ENCODE measurements around the gene CASK. TPM values are rescaled to one million over a fixed set of nuclear protein-coding genes. Genes with fewer than 3 reads are reported as not detected.

CASK gene
- total and polyA plus RNA-seq, 9 of the 15 experiments (the other 6 are each of a cell fraction or from before 2014, with no cell fraction given) = 1.3 to 7.4 (median 5.2) TPM

DNA sequence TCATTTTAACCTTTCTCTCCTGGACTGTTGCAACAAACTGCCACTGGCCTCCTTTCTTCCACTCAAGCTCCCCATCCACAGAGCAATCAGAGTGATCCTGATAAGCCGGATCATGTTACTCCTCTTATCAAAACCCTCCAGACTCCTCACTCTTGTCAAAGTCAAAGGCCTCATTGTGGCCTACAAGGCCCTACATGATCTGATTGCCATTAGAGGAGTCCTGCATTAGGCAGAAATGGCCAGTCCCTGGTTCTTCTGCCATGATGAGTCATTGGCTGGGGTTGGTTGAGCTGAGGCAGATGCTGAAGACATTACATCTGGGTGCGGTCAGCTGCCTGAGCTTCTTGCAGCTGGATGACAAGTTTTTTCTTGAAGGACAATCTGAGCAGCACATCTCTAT lies 32.7 kb upstream of the CASK start (continued):
- TF ChIP-seq ZBTB11 (CRISPR knock-in tag; IDR thresholded peaks at IDR 0.05) (peak in 1 of 3 experiments; percentile 46; a peak in 1 of 6 replicates), EZH2 (IDR thresholded peaks at IDR 0.05; ENCODE audit: borderline replicate concordance, low read depth, low read length) (no peak), TAF15 (IDR thresholded peaks at IDR 0.05; ENCODE audit: low read depth, low read length) (no peak), ERF (CRISPR knock-in tag; IDR thresholded peaks at IDR 0.05) (no peak), C11orf30 (IDR thresholded peaks at IDR 0.05; ENCODE audit: low read depth) (peak; percentile 51), NFE2 (IDR thresholded peaks at IDR 0.05; ENCODE audit: low read depth) (peak; percentile 76), CUX1 (CRISPR knock-in tag; IDR thresholded peaks at IDR 0.05) (no peak), KLF16 (IDR thresholded peaks at IDR 0.05) (peak; percentile 88), SRSF3 (IDR thresholded peaks at IDR 0.05; ENCODE audit: insufficient read depth, low read length) (no peak), KDM1A (IDR thresholded peaks at IDR 0.05) (peak; percentile 81 to 85)
- TF ChIP-seq, protein P1, sequence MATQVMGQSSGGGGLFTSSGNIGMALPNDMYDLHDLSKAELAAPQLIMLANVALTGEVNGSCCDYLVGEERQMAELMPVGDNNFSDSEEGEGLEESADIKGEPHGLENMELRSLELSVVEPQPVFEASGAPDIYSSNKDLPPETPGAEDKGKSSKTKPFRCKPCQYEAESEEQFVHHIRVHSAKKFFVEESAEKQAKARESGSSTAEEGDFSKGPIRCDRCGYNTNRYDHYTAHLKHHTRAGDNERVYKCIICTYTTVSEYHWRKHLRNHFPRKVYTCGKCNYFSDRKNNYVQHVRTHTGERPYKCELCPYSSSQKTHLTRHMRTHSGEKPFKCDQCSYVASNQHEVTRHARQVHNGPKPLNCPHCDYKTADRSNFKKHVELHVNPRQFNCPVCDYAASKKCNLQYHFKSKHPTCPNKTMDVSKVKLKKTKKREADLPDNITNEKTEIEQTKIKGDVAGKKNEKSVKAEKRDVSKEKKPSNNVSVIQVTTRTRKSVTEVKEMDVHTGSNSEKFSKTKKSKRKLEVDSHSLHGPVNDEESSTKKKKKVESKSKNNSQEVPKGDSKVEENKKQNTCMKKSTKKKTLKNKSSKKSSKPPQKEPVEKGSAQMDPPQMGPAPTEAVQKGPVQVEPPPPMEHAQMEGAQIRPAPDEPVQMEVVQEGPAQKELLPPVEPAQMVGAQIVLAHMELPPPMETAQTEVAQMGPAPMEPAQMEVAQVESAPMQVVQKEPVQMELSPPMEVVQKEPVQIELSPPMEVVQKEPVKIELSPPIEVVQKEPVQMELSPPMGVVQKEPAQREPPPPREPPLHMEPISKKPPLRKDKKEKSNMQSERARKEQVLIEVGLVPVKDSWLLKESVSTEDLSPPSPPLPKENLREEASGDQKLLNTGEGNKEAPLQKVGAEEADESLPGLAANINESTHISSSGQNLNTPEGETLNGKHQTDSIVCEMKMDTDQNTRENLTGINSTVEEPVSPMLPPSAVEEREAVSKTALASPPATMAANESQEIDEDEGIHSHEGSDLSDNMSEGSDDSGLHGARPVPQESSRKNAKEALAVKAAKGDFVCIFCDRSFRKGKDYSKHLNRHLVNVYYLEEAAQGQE (IDR thresholded peaks at IDR 0.05; ENCODE audit: borderline replicate concordance) = peak; percentile 65
- TF ChIP-seq, protein P1 (CRISPR knock-in tag; IDR thresholded peaks at IDR 0.05; ENCODE audit: low read depth) = no peak
